GM21528 (cell line): ENCODE measurements around the gene VIL1.

ENCODE experiments used
- ATAC-seq: cut with Tn5 transposase; IDR thresholded peaks from one replicate; pipeline ENCODE4 v1.9.1; 2021; ENCODE audit warnings: mild to moderate bottlenecking, moderate library complexity; ENCODE audit not compliant: unreplicated experiment, low FRiP score

The VIL1 gene

GRCh38 chr2:218394298-218395089, 24.4 kb upstream of the VIL1 start:
- no peak for ATAC-seq

DNA sequence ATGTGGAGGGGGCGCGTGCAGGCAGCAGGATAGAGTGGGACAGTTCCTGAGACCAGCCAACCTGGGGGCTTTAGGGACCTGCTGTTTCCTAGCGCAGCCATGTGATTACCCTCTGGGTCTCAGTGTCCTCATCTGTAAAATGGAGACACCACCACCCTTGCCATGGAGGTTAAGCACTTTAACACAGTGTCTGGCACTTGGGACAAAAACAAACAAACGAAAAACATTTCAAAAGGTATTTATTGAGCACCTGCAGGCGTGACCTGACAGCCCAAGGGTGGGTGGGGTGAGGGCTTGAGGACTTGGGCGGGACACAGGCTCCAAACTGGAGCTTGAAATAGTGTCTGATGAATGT, 23.9 kb upstream of the VIL1 start:
- no peak for ATAC-seq

GRCh38 chr2:218395456-218395825, 23.5 kb upstream of the VIL1 start:
- no peak for ATAC-seq

- ATAC-seq: peak; percentile 38
These were observed 22.9 kb upstream of the VIL1 start for GRCh38 chr2:218395826-218396687.

DNA sequence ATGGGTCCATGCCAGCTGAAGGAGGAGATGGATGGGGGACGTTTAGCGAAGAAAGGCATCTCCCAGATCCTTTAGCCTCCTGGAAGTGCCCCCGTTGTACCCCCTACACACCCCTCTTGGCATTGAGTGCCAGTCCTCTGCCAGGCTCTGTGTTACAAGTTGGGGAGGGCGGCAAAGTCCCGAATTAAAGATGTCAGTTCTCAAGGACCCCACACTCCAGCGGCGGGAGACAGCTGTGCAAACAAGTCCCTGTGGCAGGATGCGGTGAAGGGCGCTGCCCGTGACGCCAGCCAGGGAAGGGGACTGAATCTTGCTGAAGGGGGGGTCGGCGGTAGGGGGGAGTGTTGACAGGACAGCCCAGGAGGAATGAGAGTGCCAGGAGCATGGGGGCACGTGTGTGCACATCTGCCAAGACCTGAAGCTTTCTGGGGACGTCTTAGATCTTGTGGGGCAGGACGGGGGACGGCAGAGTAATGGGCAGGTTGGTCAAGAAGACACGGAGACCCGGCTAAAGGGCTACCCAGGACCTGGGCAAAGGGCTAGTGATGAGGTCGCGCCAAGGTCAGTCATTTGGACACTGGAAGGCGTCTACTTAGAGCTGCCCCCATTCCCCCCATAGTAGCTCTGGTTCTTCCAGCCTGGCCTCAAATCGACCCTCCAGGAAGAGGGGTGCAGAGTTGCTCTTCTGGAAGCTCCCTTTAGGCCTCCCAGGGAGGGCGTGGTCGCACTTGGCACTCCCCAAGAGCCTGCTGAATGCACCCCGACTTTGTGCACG, 22.0 kb upstream of the VIL1 start:
- ATAC-seq: no peak

- no peak for ATAC-seq
These were observed 21.5 kb upstream of the VIL1 start for GRCh38 chr2:218397463-218397819.

GRCh38 chr2:218397820-218398436, 21.0 kb upstream of the VIL1 start:
- no peak for ATAC-seq

- ATAC-seq: peak; percentile 22
These were observed 20.2 kb upstream of the VIL1 start for GRCh38 chr2:218398437-218399390.

DNA sequence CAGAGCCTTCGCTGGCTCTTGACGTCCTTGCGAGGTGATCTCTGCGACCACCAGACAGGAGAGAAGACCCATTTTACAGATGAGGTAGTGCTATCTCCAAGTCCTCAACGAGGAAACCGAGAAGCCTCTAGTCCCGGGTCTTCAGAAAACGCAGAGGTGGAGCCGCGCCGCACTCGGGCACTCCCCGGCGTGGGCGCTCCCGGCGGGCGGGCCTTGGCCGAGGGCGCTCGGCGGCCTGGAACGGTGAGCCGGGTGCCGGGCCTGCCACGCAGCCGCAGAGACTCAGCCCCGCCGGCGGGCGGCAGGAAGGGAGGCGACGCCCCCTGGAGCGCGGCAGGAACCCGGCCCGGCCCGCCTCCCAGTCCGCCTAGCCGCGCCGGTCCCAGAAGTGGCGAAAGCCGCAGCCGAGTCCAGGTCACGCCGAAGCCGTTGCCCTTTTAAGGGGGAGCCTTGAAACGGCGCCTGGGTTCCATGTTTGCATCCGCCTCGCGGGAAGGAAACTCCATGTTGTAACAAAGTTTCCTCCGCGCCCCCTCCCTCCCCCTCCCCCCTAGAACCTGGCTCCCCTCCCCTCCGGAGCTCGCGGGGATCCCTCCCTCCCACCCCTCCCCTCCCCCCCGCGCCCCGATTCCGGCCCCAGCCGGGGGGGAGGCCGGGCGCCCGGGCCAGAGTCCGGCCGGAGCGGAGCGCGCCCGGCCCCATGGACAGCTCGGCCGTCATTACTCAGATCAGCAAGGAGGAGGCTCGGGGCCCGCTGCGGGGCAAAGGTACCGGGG, 19.3 kb upstream of the VIL1 start, which contains the start of gene CTDSP1:
Gene CTDSP1, plus strand, starts transcription at position 478 of the 776 bp plus-strand sequence. Its CDS starts 223 bp downstream, at position 701.
- ATAC-seq: peak; percentile 33

DNA sequence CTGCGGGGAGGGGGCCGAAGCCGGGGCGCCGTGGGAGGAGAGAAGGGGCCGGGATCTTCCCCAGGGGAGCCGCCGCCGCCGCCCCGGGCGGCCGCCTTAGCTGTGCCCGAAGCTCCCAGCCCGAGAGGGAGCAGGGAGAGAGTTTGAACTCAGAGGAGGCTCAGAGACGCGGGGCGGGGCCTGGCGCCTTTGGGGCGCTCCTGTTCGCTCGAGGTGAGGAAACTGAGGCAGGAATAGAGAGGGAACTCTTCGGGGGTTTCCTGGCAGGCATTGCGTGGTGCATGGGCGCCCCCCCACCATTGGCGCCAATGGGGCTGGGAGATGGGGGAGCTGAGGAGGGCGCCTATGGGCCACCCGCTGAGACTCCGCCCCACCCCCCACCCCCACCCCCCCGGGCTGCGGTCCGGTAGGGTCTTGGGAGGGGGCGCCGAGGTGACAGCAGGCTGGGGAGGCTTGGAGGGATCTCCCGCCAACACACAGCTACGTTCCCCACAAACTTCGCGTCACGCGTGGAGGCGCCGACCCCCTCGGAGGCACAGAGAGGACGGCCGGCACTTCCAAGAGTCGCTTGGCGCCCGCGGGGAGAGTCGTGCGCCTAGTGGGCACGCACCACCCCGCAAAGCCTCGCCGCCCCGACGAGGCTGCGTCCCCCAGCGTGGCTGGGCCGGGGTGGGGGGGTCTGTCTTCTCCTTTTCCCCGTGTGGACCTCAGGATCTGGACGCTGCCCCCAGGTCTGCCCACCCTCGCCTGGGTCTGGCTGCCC, 18.6 kb upstream of the VIL1 start:
- no peak for ATAC-seq

DNA sequence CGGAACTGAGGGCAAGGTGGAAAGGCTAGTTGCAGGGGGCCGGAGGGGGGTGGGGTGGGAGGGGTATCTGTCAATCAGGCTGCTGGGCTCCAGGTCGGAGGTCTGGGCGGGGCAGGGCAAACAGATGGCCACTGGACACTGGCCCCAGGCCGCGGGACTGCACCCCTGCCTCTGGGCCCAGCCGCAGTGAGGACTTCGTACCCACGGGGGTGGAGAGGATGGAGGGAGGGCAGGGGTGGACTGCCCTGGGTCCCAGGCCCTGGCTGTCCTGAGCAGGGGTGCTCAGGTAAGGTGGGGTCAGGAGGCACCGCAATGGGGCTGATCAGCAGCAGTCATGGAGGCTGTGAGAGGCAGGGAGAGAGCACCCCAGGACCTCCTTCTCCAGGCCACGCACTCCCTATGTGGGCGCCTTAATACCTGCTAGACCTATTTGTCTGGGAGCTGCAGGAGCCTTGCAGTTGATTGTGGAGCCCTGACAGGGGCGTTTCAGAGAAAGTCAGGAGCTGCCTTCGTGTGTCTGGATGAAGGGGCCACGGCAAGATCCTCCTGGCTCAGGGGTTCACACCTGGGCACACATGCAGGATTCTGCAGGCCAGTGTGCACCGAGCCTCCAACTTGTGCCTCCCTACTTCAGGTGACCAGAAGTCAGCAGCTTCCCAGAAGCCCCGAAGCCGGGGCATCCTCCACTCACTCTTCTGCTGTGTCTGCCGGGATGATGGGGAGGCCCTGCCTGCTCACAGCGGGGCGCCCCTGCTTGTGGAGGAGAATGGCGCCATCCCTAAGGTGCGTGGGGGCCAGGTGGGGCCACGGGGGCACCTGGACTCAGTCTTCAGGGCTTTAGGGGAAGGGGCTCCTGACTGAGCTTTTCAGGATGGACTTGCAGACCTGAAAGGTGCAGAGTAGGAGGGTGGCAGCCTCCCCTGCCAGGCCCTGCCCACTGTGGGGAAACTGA, 17.7 kb upstream of the VIL1 start:
- ATAC-seq: no peak

GRCh38 chr2:218401890-218402289, 17.0 kb upstream of the VIL1 start:
- ATAC-seq: no peak

GRCh38 chr2:218402491-218402901, 16.4 kb upstream of the VIL1 start:
- ATAC-seq: no peak

DNA sequence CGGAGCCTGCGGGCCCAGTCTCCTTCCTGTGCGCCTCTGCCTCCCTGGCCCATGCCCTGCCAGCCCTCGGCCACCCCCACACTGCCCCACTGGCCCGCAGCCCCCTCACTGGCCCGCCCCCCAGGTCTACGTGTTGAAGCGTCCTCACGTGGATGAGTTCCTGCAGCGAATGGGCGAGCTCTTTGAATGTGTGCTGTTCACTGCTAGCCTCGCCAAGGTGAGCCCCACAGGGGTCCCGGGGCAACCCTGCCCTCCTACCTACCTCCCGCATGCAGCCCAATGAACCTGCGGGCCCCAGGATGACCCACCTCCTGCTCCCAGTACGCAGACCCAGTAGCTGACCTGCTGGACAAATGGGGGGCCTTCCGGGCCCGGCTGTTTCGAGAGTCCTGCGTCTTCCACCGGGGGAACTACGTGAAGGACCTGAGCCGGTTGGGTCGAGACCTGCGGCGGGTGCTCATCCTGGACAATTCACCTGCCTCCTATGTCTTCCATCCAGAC, 16.0 kb upstream of the VIL1 start:
- no peak for ATAC-seq

DNA sequence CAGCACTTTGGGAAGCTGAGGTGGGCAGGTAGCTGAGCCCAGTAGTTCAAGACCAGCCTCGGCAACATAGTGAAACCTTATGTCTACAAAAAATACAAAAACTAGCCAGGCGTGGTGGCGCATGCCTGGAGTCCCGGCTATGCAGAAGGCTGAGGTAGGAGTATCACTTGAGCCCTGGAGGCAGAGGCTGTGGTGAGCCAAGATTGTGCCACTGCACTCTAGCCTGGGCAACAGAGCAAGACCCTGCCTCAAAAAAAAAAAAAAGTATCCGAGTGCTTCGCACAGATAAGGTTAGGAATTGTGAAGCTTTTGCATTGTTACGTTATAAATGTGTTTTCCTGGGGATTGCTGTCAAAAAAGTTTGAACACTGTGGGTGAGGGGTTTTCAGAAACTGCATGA, 15.1 kb upstream of the VIL1 start:
- ATAC-seq: no peak

- ATAC-seq: no peak
These were observed 14.4 kb upstream of the VIL1 start for GRCh38 chr2:218404351-218405085.
